GM12878 (cell line): ENCODE measurements around the gene ABCF3. TPM values are rescaled to one million over a fixed set of nuclear protein-coding genes. Genes with fewer than 3 reads are reported as not detected.

ENCODE experiments used
- ATAC-seq: fragments of 200-7000 bp; cut with Tn5 transposase; 3 replicates; pipeline ENCODE4 v1.9.1; 2020; ENCODE audit warnings: mild to moderate bottlenecking, moderate library complexity
- BruUV-seq: library from RNA; stranded (reverse); fragments of 400-500 nt; replicated peaks from 2 replicates; lab custom pipeline; 2021; lab: Mats Ljungman, UMichigan
- CTCF ChIA-PET: fragments of 300-600 bp; sonication (Branson Sonifier 250); formaldehyde crosslinking; extraction: SDS; loops from one replicate; lab custom pipeline; 2021; ENCODE audit warnings: inconsistent platforms; lab: Yijun Ruan, JAX
- POLR2A ChIA-PET: fragments of 350-600 bp; formaldehyde crosslinking; extraction: SDS; loops from one replicate; lab custom pipeline; 2021; ENCODE audit warnings: inconsistent platforms; lab: Charles Lee
- RAD21 ChIA-PET: fragments of 300-600 bp; sonication (Branson Sonifier 250); formaldehyde crosslinking; loops from one replicate; lab custom pipeline; 2023; ENCODE audit warnings: antibody characterized with exemption; ENCODE audit not compliant: unreplicated experiment; lab: Charles Lee
- SMC1A ChIA-PET: fragments of 300-600 bp; sonication (Branson Sonifier 250); formaldehyde crosslinking; loops from one replicate; lab custom pipeline; 2023; ENCODE audit not compliant: unreplicated experiment, uncharacterized antibody; lab: Charles Lee
- DNase-seq: peaks from one replicate; pipeline ENCODE4 v3.0.0-alpha.2; 2011; ENCODE audit warnings: low read depth, low spot score
- FAIRE-seq: peaks from 3 replicates; lab custom pipeline; 2011; peaks lifted over from hg19 to GRCh38; lab: Jason Lieb, UNC
- H2AFZ ChIP-seq: 2 replicates; pipeline ENCODE4 v1.6.0; 2011; ENCODE audit warnings: low read depth, low read length, control low read depth; ENCODE audit not compliant: control insufficient read depth
- H3K27ac ChIP-seq: 2 replicates; pipeline ENCODE4 v1.5.1; 2011; ENCODE audit warnings: control low read depth; ENCODE audit not compliant: control insufficient read depth, insufficient read depth
- H3K27me3 ChIP-seq, 2 experiments: replicated peaks in 1 of 2; 2 replicates each; pipeline versions ENCODE4 v1.6.0 to v1.6.1; 2011; ENCODE audit warnings: low read length in 1 of 2; ENCODE audit not compliant: control insufficient read depth in 2 of 2, insufficient read depth in 2 of 2
- H3K36me3 ChIP-seq, 2 experiments: 2 replicates each; pipeline ENCODE4 v1.5.1; 2011; ENCODE audit warnings: low read length in 1 of 2; ENCODE audit not compliant: control insufficient read depth in 2 of 2, insufficient read depth in 2 of 2
- H3K4me1 ChIP-seq: 2 replicates; pipeline ENCODE4 v1.6.1; 2011; ENCODE audit warnings: mild to moderate bottlenecking, low read length, moderate library complexity, mixed read lengths; ENCODE audit not compliant: control insufficient read depth, insufficient read depth
- H3K4me2 ChIP-seq: 2 replicates; pipeline ENCODE4 v1.6.0; 2011; ENCODE audit warnings: control low read depth; ENCODE audit not compliant: control insufficient read depth, insufficient read depth
- H3K4me3 ChIP-seq: fragments of 200-600 bp; sonication (generic); 2 replicates; pipeline ENCODE4 v1.5.1; 2016
- H3K79me2 ChIP-seq: 2 replicates; pipeline ENCODE4 v1.6.0; 2011; ENCODE audit warnings: low read length; ENCODE audit not compliant: control insufficient read depth, insufficient read depth
- H3K9ac ChIP-seq: 2 replicates; pipeline ENCODE4 v1.8.0; 2011; ENCODE audit warnings: low read length, control low read depth, mixed read lengths; ENCODE audit not compliant: control insufficient read depth, insufficient read depth
- H3K9me3 ChIP-seq: replicated peaks from 3 replicates; pipeline ENCODE4 v1.5.1; 2011; ENCODE audit warnings: mild to moderate bottlenecking, low read length; ENCODE audit not compliant: control insufficient read depth, insufficient read depth
- H4K20me1 ChIP-seq: 2 replicates; pipeline ENCODE4 v1.6.0; 2011; ENCODE audit not compliant: control insufficient read depth, insufficient read depth
- MTA2 ChIP-seq: fragments of 450-650 bp; IDR thresholded peaks from 2 replicates; pipeline ENCODE4 v1.6.1; 2016; ENCODE audit warnings: low read depth, mild to moderate bottlenecking, moderate library complexity
- WGBS: methylation state at CpG from one replicate; pipeline ENCODE4 v1.1.6; 2016; ENCODE audit warnings: low lambda C conversion rate; ENCODE audit not compliant: insufficient replicate concordance, insufficient coverage; ENCODE audit errors: missing lambda C conversion rate; 5-methylcytosine and 5-hydroxymethylcytosine counted together
- in situ Hi-C: fragments of 300-500 bp; cut with MboI; formaldehyde crosslinking; loops from 9 replicates; pipeline ENCODE4 v1.14.3; 2018; ENCODE audit warnings: mixed read lengths
- intact Hi-C: fragments of 100-400 bp; cut with micrococcal nuclease; formaldehyde crosslinking; loops from one replicate; pipeline ENCODE4 v1.14.2; 2022; ENCODE audit not compliant: unreplicated experiment
- polyA plus RNA-seq, 11 experiments: library from polyadenylated mRNA; depleted of rRNA in 4 of 11; unstranded in 6 of 11; stranded (reverse) in 5 of 11; fragments of >200 nt; fragmentation: Nextera tagmentation in 4 of 11; fragmentation: Illumina TruSeq in 1 of 11; extraction: Ambion mirVana in 4 of 11; extraction: Trizol in 1 of 11; gene quantifications; 1 replicate in 1 of 11; 2 replicates in 10 of 11; pipeline versions ENCODE4 v1.2.1 to v1.2.3, GENCODE V29; 2011 to 2016; ENCODE audit warnings: inconsistent platforms in 2 of 11, missing spikeins in 2 of 11, low read depth in 1 of 11
- total RNA-seq, 4 experiments: library from RNA; depleted of rRNA in 3 of 4; stranded (reverse); fragments of >200 nt in 3 of 4; fragmentation: Illumina TruSeq in 1 of 4; extraction: Trizol in 1 of 4; gene quantifications; 2 replicates each; pipeline versions ENCODE4 v1.2.1 to v1.2.3, GENCODE V29; 2013 to 2021
- TF ChIP-seq, protein P1 (sequence below): fragments of 450-650 bp; IDR thresholded peaks from 2 replicates; pipeline ENCODE4 v1.6.1; 2017; ENCODE audit warnings: mild to moderate bottlenecking
- TF ChIP-seq, protein P2 (sequence below), 3 experiments: IDR thresholded peaks in 2 of 3; conservative IDR thresholded peaks in 1 of 3; 2 replicates each; pipeline ENCODE4 v1.5.1; 2011; ENCODE audit warnings: low read depth in 3 of 3, low read length in 3 of 3, mild to moderate bottlenecking in 3 of 3, control low read depth in 2 of 3, moderate library complexity in 2 of 3, inconsistent platforms in 1 of 3, mixed read lengths in 1 of 3; ENCODE audit not compliant: control insufficient read depth in 2 of 3, insufficient read depth in 1 of 3; ENCODE audit errors: extremely low read depth in 1 of 3
- TF ChIP-seq, protein P3 (sequence below): fragments of 450-650 bp; IDR thresholded peaks from 2 replicates; pipeline ENCODE4 v1.6.1; 2017; ENCODE audit warnings: antibody characterized with exemption, mild to moderate bottlenecking, moderate library complexity
- TF ChIP-seq, protein P4 (sequence below): fragments of 450-650 bp; IDR thresholded peaks from 2 replicates; pipeline ENCODE4 v1.6.1; 2017; ENCODE audit warnings: mild to moderate bottlenecking, moderate library complexity

Gene ABCF3
- total and polyA plus RNA-seq, 10 of the 15 experiments (the other 5 are each of a cell fraction or from before 2014, with no cell fraction given): 6.1 to 71.3 (median 46.9) TPM

DNA sequence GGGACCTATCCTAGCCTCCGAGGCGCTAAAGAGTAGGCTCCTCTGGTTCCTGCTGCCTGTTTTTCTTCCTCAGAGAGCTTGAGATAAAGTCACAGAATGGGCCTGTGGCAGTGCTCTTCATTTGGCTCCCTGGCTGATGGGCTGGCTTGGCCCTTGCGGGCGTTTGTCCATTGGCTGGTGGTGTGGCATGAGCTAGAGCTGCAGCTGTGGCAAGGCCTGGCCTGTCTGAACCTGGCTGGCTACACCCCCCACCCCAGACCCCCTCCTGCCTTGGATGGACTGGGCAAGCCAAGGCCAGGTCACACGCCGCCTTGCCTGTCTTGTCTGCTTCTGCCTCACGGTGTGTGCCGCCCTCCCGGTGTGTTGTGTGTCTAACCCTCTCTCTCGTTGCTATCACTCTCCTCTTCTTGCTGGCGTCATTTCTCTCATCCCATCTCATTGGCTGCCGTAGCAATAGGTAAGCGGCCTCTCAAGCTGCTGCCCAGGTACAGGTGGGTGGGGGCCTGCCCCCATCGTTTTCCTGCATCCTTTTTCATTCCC, 8.2 kb upstream of the ABCF3 start (continued):
- TF ChIP-seq, protein P1, sequence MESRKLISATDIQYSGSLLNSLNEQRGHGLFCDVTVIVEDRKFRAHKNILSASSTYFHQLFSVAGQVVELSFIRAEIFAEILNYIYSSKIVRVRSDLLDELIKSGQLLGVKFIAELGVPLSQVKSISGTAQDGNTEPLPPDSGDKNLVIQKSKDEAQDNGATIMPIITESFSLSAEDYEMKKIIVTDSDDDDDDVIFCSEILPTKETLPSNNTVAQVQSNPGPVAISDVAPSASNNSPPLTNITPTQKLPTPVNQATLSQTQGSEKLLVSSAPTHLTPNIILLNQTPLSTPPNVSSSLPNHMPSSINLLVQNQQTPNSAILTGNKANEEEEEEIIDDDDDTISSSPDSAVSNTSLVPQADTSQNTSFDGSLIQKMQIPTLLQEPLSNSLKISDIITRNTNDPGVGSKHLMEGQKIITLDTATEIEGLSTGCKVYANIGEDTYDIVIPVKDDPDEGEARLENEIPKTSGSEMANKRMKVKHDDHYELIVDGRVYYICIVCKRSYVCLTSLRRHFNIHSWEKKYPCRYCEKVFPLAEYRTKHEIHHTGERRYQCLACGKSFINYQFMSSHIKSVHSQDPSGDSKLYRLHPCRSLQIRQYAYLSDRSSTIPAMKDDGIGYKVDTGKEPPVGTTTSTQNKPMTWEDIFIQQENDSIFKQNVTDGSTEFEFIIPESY: no peak
- TF ChIP-seq, protein P2, sequence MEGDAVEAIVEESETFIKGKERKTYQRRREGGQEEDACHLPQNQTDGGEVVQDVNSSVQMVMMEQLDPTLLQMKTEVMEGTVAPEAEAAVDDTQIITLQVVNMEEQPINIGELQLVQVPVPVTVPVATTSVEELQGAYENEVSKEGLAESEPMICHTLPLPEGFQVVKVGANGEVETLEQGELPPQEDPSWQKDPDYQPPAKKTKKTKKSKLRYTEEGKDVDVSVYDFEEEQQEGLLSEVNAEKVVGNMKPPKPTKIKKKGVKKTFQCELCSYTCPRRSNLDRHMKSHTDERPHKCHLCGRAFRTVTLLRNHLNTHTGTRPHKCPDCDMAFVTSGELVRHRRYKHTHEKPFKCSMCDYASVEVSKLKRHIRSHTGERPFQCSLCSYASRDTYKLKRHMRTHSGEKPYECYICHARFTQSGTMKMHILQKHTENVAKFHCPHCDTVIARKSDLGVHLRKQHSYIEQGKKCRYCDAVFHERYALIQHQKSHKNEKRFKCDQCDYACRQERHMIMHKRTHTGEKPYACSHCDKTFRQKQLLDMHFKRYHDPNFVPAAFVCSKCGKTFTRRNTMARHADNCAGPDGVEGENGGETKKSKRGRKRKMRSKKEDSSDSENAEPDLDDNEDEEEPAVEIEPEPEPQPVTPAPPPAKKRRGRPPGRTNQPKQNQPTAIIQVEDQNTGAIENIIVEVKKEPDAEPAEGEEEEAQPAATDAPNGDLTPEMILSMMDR (IDR thresholded peaks at IDR 0.05 in 2 of 3, conservative IDR thresholded peaks at IDR 0.05 in 1 of 3; ENCODE audit: control insufficient read depth in 2 of 3, extremely low read depth in 1 of 3, insufficient read depth in 1 of 3, low read depth in 3 of 3, low read length in 3 of 3): no peak

DNA sequence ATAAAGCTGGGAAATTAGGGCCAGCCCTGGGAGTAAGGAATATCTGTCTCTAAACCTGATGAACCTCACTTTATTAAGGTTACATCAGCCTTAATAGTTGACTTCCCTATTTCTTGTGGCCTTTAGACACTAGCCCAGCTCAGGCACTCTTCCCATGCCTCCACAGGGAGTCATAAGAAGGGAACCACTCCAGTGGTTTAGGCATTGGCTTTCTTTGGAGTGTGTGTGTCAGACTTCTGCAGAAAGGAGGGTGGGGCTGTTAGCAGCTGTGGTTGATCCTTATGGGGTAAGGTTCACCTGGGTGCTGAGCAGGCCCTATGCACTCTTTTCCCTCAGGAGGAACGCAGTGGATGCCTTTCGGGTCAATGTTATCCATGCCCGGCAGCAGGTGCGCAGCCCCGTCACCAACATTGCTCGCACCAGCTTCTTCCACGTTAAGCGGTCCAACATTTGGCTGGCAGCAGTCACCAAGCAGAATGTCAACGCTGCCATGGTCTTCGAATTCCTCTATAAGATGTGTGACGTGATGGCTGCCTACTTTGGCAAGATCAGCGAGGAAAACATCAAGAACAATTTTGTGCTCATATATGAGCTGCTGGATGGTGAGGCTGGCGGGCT, 7.4 kb upstream of the ABCF3 start:
- H3K9me3 ChIP-seq: no peaks in the 10 kb centered on the region
- ChIA-PET CTCF (no interaction called here), POLR2A (interaction anchor here (0.6 kb wide), 1 partner anchor 49 kb away, joined by 3 read pairs; no protein-coding TSS in a partner anchor), SMC1A (no interaction called here), RAD21 (no interaction called here)
- peaks cover 9% of the 10 kb centered on the region for H3K4me1 ChIP-seq
- intact Hi-C loops (no loop called here), in situ Hi-C loops (no loop called here)
- peaks cover 19 to 38% of the 10 kb centered on the region in 2 experiments for H3K36me3 ChIP-seq
- H3K27me3 ChIP-seq: no peaks in the 10 kb centered on the region
- 99% methylated on average over 13 of the region's 13 CpGs for WGBS
- FAIRE-seq: no peak
- H3K4me3 ChIP-seq: no peak overlapping the region
- H3K79me2 ChIP-seq: peaks cover 31% of the 10 kb centered on the region
- H3K4me2 ChIP-seq: no peak overlapping the region
- no peak for DNase-seq
- no TSS peak for BruUV-seq
- no peaks in the 10 kb centered on the region for H4K20me1 ChIP-seq
- H3K27ac ChIP-seq: no peak overlapping the region
- ATAC-seq: no peak
- H3K9ac ChIP-seq: no peak overlapping the region
- no peak overlapping the region for H2AFZ ChIP-seq
- TF ChIP-seq, protein P2 (IDR thresholded peaks at IDR 0.05 in 2 of 3, conservative IDR thresholded peaks at IDR 0.05 in 1 of 3; ENCODE audit: control insufficient read depth in 2 of 3, extremely low read depth in 1 of 3, insufficient read depth in 1 of 3, low read depth in 3 of 3, low read length in 3 of 3): no peak
- TF ChIP-seq, protein P3, sequence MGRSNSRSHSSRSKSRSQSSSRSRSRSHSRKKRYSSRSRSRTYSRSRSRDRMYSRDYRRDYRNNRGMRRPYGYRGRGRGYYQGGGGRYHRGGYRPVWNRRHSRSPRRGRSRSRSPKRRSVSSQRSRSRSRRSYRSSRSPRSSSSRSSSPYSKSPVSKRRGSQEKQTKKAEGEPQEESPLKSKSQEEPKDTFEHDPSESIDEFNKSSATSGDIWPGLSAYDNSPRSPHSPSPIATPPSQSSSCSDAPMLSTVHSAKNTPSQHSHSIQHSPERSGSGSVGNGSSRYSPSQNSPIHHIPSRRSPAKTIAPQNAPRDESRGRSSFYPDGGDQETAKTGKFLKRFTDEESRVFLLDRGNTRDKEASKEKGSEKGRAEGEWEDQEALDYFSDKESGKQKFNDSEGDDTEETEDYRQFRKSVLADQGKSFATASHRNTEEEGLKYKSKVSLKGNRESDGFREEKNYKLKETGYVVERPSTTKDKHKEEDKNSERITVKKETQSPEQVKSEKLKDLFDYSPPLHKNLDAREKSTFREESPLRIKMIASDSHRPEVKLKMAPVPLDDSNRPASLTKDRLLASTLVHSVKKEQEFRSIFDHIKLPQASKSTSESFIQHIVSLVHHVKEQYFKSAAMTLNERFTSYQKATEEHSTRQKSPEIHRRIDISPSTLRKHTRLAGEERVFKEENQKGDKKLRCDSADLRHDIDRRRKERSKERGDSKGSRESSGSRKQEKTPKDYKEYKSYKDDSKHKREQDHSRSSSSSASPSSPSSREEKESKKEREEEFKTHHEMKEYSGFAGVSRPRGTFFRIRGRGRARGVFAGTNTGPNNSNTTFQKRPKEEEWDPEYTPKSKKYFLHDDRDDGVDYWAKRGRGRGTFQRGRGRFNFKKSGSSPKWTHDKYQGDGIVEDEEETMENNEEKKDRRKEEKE: no peak
- TF ChIP-seq, protein P4, sequence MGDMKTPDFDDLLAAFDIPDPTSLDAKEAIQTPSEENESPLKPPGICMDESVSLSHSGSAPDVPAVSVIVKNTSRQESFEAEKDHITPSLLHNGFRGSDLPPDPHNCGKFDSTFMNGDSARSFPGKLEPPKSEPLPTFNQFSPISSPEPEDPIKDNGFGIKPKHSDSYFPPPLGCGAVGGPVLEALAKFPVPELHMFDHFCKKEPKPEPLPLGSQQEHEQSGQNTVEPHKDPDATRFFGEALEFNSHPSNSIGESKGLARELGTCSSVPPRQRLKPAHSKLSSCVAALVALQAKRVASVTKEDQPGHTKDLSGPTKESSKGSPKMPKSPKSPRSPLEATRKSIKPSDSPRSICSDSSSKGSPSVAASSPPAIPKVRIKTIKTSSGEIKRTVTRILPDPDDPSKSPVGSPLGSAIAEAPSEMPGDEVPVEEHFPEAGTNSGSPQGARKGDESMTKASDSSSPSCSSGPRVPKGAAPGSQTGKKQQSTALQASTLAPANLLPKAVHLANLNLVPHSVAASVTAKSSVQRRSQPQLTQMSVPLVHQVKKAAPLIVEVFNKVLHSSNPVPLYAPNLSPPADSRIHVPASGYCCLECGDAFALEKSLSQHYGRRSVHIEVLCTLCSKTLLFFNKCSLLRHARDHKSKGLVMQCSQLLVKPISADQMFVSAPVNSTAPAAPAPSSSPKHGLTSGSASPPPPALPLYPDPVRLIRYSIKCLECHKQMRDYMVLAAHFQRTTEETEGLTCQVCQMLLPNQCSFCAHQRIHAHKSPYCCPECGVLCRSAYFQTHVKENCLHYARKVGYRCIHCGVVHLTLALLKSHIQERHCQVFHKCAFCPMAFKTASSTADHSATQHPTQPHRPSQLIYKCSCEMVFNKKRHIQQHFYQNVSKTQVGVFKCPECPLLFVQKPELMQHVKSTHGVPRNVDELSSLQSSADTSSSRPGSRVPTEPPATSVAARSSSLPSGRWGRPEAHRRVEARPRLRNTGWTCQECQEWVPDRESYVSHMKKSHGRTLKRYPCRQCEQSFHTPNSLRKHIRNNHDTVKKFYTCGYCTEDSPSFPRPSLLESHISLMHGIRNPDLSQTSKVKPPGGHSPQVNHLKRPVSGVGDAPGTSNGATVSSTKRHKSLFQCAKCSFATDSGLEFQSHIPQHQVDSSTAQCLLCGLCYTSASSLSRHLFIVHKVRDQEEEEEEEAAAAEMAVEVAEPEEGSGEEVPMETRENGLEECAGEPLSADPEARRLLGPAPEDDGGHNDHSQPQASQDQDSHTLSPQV: no peak
- TF ChIP-seq MTA2: no peak
